GM12801 (cell line): ENCODE measurements around the gene MRPS15.

Source experiments
- TF ChIP-seq, protein P1 (sequence below): IDR thresholded peaks from one replicate; pipeline ENCODE4 v1.5.1; 2011; ENCODE audit warnings: control low read depth; ENCODE audit not compliant: insufficient read length; ENCODE audit errors: extremely low read depth

The MRPS15 gene

DNA sequence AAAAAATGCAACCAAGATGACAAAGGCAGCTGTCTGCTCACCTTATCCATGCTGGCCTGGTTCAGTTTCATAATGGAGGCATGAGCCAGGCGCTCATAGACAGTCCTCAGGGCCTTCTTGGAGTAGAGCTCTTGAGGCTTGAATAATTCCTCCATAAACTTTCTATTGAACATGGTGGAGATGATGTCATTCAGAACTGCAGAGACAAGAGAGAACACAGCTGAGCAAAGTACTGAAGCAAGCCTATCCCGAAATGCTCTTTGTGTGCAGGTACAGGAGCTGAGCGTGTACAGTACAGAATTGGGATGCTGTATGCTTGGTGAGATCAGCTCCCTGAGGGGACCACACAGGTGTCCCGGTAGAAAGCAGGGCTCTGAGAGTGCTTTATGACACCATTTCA lies 25.5 kb downstream of the MRPS15 start:
- TF ChIP-seq, protein P1, sequence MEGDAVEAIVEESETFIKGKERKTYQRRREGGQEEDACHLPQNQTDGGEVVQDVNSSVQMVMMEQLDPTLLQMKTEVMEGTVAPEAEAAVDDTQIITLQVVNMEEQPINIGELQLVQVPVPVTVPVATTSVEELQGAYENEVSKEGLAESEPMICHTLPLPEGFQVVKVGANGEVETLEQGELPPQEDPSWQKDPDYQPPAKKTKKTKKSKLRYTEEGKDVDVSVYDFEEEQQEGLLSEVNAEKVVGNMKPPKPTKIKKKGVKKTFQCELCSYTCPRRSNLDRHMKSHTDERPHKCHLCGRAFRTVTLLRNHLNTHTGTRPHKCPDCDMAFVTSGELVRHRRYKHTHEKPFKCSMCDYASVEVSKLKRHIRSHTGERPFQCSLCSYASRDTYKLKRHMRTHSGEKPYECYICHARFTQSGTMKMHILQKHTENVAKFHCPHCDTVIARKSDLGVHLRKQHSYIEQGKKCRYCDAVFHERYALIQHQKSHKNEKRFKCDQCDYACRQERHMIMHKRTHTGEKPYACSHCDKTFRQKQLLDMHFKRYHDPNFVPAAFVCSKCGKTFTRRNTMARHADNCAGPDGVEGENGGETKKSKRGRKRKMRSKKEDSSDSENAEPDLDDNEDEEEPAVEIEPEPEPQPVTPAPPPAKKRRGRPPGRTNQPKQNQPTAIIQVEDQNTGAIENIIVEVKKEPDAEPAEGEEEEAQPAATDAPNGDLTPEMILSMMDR = no peak

DNA sequence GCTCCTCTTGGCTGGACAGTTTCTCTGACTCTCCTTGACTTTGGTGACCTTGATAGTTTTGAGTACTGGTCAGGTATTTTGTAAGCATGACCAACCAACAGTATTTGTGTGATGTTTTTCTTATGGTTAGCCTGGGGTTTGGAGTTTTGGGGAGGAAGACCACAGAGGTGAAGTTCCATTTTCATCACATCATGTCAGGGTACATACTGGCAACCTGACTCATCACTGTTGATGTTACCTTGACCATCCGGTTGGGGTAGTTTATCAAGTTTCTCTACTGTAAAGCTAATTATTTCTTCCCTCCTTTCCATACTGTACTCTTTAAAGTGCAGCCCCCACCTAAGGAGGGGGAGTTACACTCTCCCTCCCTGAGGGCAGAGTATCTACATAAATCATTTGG lies 27.4 kb downstream of the MRPS15 start:
- TF ChIP-seq, protein P1 = no peak

DNA sequence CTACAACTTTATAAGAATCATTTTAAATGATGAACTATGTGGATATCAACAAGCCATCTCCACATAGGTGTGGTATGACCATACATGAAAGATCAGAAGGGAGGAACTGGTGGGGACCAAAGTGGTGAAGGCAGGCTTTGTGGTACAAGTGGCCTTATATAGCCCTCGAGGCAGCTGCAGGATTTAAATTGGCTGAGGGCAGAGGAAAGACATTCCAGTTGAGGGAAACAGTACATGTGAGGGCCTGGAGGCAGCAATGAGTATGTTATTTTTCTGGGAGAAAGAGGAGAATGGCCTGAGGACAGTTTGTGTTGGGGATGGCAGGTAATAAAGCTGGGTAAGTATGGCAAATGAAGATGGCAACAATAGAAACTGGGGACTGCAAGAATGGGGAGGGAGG lies 31.1 kb downstream of the MRPS15 start:
- TF ChIP-seq, protein P1 = no peak

DNA sequence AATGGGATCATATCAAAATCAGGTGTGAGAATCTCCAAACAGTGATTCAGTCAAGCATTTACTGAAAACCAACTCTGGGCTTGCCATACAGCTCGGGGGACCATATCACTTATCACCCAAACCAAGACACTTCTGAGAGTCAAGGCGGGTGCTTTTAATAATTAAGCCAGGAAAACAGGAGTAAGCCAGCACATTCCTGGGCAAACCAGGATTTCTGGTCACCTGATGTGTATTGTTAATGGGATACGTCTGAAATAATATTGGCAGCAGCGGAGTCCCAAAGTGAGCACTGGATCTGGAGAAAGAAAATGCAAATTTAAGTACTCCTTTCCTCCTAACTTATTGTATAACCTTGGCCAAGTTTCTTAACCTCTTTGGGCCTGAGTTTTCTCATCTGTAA lies 31.6 kb downstream of the MRPS15 start:
- TF ChIP-seq, protein P1 = no peak

DNA sequence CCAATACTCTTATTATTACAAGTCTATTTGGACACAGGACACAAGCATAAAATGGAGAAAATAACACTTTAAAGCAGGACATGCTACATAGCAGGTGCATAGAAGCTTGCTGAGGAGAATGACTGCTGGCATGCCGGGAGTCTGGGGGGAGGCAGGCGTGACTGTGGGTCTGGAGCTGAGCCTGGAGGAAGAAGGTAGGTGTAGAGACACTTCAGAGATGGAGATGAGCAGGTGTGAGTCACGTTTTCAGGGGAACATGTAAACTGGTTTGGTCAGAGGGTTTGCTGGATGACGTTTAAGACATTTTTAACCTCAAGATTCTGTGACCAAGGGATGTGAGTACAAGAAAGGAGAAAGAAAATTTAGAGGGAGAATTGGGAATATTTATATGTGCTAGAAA lies 38.4 kb downstream of the MRPS15 start:
- TF ChIP-seq, protein P1 = no peak

DNA sequence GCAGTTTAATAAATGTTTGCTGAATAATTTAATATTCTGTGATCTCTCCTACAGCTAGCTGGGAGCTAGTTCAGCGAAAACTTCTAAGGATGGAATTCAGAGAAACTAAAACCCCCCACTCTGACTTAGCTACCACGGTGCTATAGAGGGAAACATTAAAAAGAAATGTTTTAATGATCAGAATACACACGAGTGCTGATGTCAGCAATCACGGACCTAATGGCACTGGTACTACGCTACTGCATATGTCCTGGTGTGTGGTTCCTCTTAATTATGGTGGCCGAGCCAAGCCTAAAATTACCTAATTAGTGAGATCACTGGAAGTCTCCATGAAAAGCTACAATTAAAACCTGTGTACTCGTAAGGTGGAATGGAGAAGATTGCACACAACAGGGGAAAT lies 42.5 kb downstream of the MRPS15 start:
- TF ChIP-seq, protein P1 = no peak

DNA sequence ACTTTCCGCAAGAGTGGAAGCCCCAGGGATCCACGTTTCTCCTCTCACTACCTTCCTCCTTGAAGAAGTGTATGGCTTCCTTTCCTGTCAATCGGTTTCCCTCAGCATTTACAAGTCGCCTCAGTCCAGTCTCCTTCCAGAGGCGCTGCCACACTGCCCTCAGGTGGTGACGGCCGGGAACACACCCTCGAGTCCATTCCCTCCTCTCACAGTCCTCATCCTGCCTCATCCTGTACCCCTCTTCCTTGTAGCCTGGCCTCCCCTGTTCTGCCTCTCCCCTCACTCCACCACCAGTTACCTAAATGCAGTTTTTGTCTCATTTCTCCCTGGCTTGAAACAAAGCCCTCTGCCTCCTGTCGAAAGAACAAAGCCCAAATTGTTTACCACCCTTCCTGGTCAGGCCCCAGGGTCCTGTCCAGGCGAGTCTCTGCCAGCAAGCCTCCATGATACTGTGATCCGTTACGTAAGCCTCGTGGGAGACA lies 43.3 kb downstream of the MRPS15 start:
- TF ChIP-seq, protein P1 = peak; percentile 82

DNA sequence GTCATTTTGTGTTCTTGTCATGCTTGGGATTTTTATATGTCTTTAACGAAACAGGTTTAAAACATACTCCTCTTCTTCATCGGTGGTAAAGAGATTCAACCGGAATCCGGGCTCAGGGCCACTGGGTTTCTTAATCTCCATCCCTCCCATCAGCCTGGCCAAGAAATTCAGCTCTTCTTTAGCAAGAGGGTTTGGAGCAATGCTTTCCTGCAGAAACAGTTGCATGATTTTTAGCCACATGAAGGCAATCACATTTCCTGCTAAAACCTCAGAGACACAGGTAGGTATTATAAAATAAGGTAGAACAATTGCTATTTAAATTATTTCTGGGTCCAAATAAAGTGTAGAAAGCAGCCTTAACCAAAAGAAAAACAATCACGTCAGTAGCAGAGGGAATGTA lies 43.8 kb downstream of the MRPS15 start:
- TF ChIP-seq, protein P1 = no peak
